Liver (tissue), 3 donors: ENCODE data around the gene SS18L1.

ENCODE experiments used
- EGR1 ChIP-seq, 2 donors: IDR thresholded peaks; 2 replicates each; pipeline ENCODE4 v1.6.1; 2016 to 2018; ENCODE audit warnings: antibody characterized with exemption in 2 of 2, low read depth in 2 of 2
- FOXA1 ChIP-seq: IDR thresholded peaks from 2 replicates; pipeline ENCODE4 v1.6.1; 2016; ENCODE audit warnings: antibody characterized with exemption
- TAF1 ChIP-seq: conservative IDR thresholded peaks from 2 replicates; pipeline ENCODE4 v1.6.1; 2016; ENCODE audit warnings: antibody characterized with exemption, mild to moderate bottlenecking
- TF ChIP-seq, protein P1 (sequence below): fragments of 150-350 bp; IDR thresholded peaks from 2 replicates; pipeline ENCODE4 v1.5.1; 2017; ENCODE audit warnings: improper control_type of control experiment, low read depth, low read length; ENCODE audit not compliant: missing input control
- donor health status: healthy.
- donor health status: healthy.

DNA sequence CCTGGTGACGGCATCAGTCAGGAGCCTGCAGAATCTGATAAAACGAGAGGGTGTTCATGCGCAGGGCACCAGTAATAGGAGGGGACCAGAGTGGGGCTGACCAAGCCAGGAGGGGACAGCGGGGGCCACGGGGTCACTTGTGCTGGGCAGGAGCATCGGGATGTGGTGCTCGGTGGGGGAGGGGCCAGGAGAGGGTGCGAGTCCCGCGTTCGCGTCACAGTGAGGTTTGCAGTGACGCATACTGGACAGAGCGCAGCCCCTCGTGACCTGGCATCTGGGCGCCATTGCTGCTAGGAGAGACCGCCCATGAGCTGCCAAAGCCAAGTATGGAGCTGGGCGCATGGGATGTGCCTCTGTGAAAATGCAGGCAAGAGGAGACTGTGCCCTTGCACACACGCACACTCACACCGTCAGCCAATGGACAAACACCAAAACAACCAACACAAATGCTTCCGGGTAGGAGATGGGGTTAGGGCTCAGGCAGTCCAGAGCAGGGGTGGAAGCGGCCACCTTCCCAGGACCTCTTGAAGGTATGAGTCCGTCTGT lies 25.4 kb downstream of the SS18L1 start:
- TF ChIP-seq, protein P1, sequence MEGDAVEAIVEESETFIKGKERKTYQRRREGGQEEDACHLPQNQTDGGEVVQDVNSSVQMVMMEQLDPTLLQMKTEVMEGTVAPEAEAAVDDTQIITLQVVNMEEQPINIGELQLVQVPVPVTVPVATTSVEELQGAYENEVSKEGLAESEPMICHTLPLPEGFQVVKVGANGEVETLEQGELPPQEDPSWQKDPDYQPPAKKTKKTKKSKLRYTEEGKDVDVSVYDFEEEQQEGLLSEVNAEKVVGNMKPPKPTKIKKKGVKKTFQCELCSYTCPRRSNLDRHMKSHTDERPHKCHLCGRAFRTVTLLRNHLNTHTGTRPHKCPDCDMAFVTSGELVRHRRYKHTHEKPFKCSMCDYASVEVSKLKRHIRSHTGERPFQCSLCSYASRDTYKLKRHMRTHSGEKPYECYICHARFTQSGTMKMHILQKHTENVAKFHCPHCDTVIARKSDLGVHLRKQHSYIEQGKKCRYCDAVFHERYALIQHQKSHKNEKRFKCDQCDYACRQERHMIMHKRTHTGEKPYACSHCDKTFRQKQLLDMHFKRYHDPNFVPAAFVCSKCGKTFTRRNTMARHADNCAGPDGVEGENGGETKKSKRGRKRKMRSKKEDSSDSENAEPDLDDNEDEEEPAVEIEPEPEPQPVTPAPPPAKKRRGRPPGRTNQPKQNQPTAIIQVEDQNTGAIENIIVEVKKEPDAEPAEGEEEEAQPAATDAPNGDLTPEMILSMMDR: no peak
- TF ChIP-seq TAF1 (no peak), EGR1 (IDR thresholded peaks at IDR 0.05; ENCODE audit: low read depth in 2 of 2) (no peak), FOXA1 (no peak)
